NCI-H2107 treated with DMSO at 0.1 percent for 48 hours (cell line): ENCODE results near the gene COX8C.
"Not testable (repeated sequence)": the region's sequence is repeated elsewhere in the genome, so short reads cannot be mapped to it uniquely, and the experiment has no call there.

Experiments used
- DNase-seq: peaks from one replicate; lab custom pipeline; 2025; ENCODE audit not compliant: unreplicated experiment; lab: John Stamatoyannopoulos, UW

COX8C gene

DNA sequence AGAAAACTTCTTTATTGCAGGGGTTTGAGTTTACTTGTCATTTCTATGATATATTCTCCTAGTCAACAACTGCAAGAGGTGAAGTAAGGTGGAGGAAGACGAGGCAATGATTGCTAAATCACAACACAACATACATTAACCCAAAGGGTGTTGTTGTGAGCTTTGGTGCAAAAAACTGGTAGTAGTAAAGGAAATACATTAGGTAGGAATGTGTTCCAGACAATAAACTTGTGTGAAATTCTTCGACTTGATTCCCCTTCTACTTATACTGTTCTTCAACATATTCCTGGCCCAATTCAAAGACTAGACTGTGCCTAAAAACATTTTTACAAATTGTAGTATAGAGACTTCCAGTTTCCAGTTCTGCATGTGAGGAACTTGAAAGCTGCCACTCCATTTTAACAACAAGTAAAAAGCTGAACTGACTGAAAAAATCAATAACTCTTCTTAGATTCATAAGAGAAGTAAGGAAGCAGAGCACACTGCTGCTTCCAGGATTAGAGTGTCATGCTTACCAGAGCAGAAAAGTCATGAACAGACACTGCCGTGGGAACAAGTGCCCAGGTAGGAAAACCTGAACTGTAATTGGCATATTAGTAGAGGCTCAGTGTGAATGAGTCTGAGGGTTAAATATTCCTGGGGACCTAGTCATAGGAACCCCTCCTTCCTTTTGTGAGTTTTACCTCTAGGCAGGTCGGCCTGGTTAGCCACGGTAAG lies 22.2 kb downstream of the COX8C start:
- DNase-seq: peak; percentile 27

DNA sequence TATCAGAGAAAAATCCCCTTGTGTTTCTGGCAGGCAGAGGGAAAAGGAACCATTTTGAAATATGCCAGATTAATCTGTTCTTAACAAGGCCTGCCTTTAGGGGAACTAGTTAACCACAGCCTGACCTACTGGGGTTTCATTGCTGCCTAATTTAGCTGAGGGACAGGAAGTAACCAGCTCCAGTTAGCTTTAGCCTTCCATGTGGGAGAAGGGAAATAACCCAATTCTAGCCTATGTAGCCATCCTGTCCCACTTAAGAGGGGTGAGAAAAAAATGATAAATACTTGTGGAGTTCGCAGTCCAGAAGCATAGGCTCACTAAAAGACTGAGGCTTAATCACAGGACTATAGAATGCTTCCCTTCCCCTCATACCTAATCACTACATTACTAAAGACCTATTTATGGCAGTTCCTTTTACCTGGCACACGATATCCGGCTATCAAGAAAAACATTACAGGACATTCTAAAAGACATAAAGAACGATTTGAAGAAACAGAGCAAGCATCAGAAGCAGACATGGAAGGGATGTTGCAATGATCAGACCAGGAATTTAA lies 22.8 kb downstream of the COX8C start:
- DNase-seq: no peak

DNA sequence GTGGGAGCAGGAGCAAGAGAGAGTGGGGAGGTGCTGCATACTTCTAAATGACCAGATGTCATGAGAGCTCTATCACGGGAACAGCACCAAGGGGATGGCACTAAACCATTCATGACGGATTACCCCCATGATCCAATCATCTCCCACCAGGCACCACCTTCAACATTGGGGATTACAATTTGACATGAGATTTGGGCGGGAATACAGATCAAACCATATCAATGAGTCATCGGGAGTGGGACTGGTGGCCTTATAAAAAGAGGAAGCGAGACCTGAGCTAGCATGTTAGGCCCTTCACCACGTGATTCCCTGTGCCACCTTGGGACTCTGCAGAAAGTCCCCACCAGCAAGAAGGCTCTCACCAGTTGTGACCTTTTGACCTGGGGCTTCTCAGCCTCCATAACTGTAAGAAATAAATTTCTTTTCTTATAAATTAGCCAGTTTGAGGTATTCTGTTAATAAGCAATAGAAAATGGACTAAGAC lies 28.7 kb downstream of the COX8C start:
- DNase-seq: no peak

DNA sequence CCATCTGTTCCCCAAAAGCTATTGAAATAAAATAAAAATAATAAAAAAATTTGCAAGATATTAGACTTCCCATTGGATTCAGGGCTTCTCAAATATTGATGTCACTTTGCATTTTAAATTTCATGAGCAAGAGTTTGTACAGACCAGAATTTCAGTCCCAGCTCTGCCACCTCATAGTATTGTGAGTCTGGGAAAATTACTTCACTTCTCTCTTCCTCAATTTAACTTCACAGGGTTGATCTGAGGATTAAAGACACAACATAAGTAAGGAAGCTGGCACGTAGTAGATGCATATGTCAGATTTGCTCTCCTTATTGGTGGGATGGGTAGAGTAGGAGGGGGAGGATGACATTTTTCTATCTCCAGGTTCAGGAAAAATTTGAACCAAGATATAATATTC lies 32.8 kb downstream of the COX8C start:
- DNase-seq: no peak

DNA sequence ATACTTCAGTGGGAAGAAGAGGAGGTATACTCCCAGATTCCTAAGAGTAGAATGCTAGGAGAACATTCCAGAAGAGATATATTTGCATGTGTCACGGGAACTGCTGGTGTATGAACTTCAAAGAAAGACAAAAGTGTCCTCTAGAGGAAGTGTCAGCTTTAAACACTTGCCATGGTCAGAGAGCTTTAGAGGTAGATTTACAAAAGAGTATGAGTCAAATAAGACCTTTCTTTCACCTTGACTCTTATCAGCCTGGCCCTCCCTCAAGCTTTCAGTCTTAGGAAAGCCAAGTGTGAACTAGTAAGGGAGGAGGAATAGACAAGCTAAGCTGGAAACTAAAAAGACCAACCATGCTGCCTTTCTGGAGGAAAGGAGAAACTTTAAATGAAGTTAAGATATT lies 34.7 kb downstream of the COX8C start:
- no peak for DNase-seq

DNA sequence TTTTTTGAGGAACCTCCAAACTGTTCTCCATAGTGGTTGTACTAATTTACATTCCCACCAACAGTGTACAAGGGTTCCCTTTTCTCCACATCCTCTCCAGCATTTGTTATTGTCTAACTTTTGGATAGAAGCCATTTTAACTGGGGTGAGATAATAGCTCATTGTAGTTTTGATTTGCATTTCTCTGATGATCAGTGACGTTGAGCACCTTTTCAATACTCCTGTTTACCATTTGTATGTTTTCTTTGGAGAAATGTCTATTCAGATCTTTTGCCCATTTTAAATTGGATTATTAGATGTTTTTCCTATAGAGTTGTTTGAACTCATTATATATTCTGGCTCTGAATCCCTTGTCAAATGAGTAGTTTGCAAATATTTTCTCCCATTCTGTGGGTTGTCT lies 37.3 kb downstream of the COX8C start:
- not testable (repeated sequence) for DNase-seq

DNA sequence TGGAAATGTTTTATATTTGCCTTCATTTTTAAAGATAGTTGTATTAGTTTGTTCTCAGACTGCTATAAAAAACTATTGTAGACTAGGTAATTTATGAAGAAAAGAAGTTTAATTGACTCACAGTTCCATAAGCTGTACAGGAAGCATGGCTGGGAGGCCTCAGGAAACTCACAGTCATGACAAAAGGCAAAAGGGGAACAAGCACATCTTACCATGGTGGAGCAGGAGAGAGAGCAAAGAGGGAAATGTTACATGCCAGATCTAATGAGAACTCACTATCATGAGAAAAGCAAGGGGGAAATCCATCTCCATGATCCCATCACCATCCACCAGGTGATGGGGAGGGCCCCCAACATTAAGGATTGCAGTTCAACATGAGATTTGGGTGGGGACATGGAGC lies 48.2 kb downstream of the COX8C start:
- DNase-seq: no peak

DNA sequence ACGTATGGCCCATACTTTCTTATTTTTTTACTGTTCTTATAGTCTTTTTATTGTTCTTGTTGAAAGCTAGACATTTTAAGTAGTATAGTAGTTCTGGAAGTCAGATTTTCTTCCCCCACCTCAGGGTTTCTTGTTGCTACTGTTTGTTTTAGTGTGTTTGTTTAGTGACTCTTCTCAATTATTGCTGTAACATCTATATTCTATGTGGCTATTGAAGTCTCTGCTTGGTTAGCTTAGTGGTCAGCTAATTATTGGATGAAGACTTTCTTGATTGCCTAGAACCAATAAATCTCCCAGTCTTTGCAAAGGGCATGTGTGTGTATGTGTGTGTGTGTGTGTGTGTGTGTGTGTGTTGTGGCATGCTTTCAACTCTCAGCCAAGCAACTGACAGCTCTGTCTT lies 49.5 kb downstream of the COX8C start:
- DNase-seq: no peak
